WI38 (cell line): ENCODE results near the gene G6PD.

Experiments
- H3K4me3 ChIP-seq: 2 replicates; pipeline ENCODE4 v1.5.1; 2011; ENCODE audit warnings: low read depth, mild to moderate bottlenecking, control low read depth, low read length
- CTCF ChIP-seq: IDR thresholded peaks from 2 replicates; pipeline ENCODE4 v1.5.1; 2012; ENCODE audit warnings: low read depth, mild to moderate bottlenecking, control low read depth, low read length

The G6PD gene

GRCh38 chrX:154511761-154512160 lies 34.9 kb downstream of the G6PD start:
- no peak overlapping the region for H3K4me3 ChIP-seq
- TF ChIP-seq CTCF: no peak

- H3K4me3 ChIP-seq: no peak overlapping the region
- TF ChIP-seq CTCF: no peak
Observed at GRCh38 chrX:154509455-154509854, 37.2 kb downstream of the G6PD start.

- TF ChIP-seq CTCF: no peak
- no peak overlapping the region for H3K4me3 ChIP-seq
Observed at GRCh38 chrX:154508384-154508745, 38.3 kb downstream of the G6PD start.

- H3K4me3 ChIP-seq: no peak overlapping the region
- TF ChIP-seq CTCF: no peak
Observed at GRCh38 chrX:154507673-154508383, 38.8 kb downstream of the G6PD start.

- no peak for TF ChIP-seq CTCF
- no peak overlapping the region for H3K4me3 ChIP-seq
Observed at GRCh38 chrX:154506483-154507332, 39.9 kb downstream of the G6PD start.

- no peak overlapping the region for H3K4me3 ChIP-seq
- TF ChIP-seq CTCF: no peak
Observed at GRCh38 chrX:154505734-154506133, 40.9 kb downstream of the G6PD start.

GRCh38 chrX:154502989-154503388 lies 43.7 kb downstream of the G6PD start:
- H3K4me3 ChIP-seq: no peak overlapping the region
- no peak for TF ChIP-seq CTCF
